NCI-H748 treated with DMSO at 0.1 percent for 48 hours (cell line): ENCODE results near the gene ADD3.

ENCODE experiments used
- DNase-seq: peaks from one replicate; lab custom pipeline; 2025; lab: John Stamatoyannopoulos, UW

The ADD3 gene

GRCh38 chr10:110007701-110008517 lies at the start of gene ADD3:
Gene ADD3, plus strand, starts transcription at chr10:110007984. Its CDS starts 92,670 bp downstream, at chr10:110100654.
- peak; percentile 70 for DNase-seq

- no peak for DNase-seq
Measured at GRCh38 chr10:109958059-109958458, 49.7 kb upstream of the ADD3 start.

- DNase-seq = no peak
Measured at GRCh38 chr10:109959259-109960145, 48.3 kb upstream of the ADD3 start.

GRCh38 chr10:109960682-109961081 lies 47.1 kb upstream of the ADD3 start:
- no peak for DNase-seq

- no peak for DNase-seq
Measured at GRCh38 chr10:109961174-109962001, 46.4 kb upstream of the ADD3 start.

GRCh38 chr10:109962247-109962646 lies 45.5 kb upstream of the ADD3 start:
- DNase-seq = no peak

GRCh38 chr10:109963439-109963838 lies 44.3 kb upstream of the ADD3 start:
- no peak for DNase-seq

GRCh38 chr10:109964318-109964717 lies 43.5 kb upstream of the ADD3 start:
- no peak for DNase-seq

GRCh38 chr10:109966961-109967738 lies 40.6 kb upstream of the ADD3 start:
- DNase-seq = no peak

GRCh38 chr10:109967739-109968088 lies 40.1 kb upstream of the ADD3 start:
- DNase-seq = no peak

GRCh38 chr10:109968953-109969759 lies 38.6 kb upstream of the ADD3 start:
- no peak for DNase-seq

- no peak for DNase-seq
Measured at GRCh38 chr10:109969760-109970346, 37.9 kb upstream of the ADD3 start.

GRCh38 chr10:109971634-109972033 lies 36.1 kb upstream of the ADD3 start:
- DNase-seq = no peak

- DNase-seq = no peak
Measured at GRCh38 chr10:109972372-109973001, 35.3 kb upstream of the ADD3 start.

GRCh38 chr10:109973326-109973829 lies 34.4 kb upstream of the ADD3 start:
- no peak for DNase-seq

GRCh38 chr10:109974504-109975191 lies 33.1 kb upstream of the ADD3 start:
- no peak for DNase-seq

GRCh38 chr10:109975244-109976190 lies 32.3 kb upstream of the ADD3 start:
- no peak for DNase-seq

GRCh38 chr10:109976681-109977080 lies 31.1 kb upstream of the ADD3 start:
- no peak for DNase-seq
